Liver (tissue), 9 donors: ENCODE results near the gene WDR1. TPM values are rescaled to one million over a fixed set of nuclear protein-coding genes. Genes with fewer than 3 reads are reported as not detected.

ENCODE experiments used
- DNase-seq: peaks from one replicate; pipeline ENCODE4 v3.0.0-alpha.2; 2017; ENCODE audit warnings: low spot score
- H3K27ac ChIP-seq, 2 donors: one replicate each; pipeline ENCODE4 v1.7.0; 2013; ENCODE audit warnings: inconsistent platforms in 2 of 2, low read length in 2 of 2, control low read depth in 1 of 2, low read depth in 1 of 2, mild to moderate bottlenecking in 1 of 2
- H3K27me3 ChIP-seq, 4 donors: one replicate each; pipeline versions ENCODE4 v1.6.1 to v1.7.0; 2013; ENCODE audit warnings: low read length in 3 of 4, inconsistent platforms in 1 of 4, mild to moderate bottlenecking in 1 of 4, moderate library complexity in 1 of 4; ENCODE audit not compliant: control insufficient read depth in 4 of 4, insufficient read depth in 4 of 4
- H3K36me3 ChIP-seq, 4 donors: one replicate each; pipeline versions ENCODE4 v1.6.1 to v1.7.0; 2013; ENCODE audit warnings: low read length in 3 of 4, mild to moderate bottlenecking in 3 of 4, low read depth in 1 of 4, moderate library complexity in 1 of 4; ENCODE audit not compliant: control insufficient read depth in 4 of 4, insufficient read depth in 3 of 4
- H3K4me1 ChIP-seq, 4 donors: one replicate each; pipeline versions ENCODE4 v1.6.1 to v1.7.0; 2013; ENCODE audit warnings: low read length in 3 of 4, mild to moderate bottlenecking in 3 of 4, moderate library complexity in 1 of 4; ENCODE audit not compliant: control insufficient read depth in 4 of 4, insufficient read depth in 4 of 4
- H3K4me3 ChIP-seq, 3 donors: one replicate each; pipeline versions ENCODE4 v1.6.1 to v1.7.0; 2013; ENCODE audit warnings: low read length in 3 of 3, control low read depth in 1 of 3, low read depth in 1 of 3, mild to moderate bottlenecking in 1 of 3
- H3K9ac ChIP-seq, 2 donors: one replicate each; pipeline ENCODE4 v1.7.0; 2013; ENCODE audit warnings: low read length in 2 of 2, mild to moderate bottlenecking in 2 of 2, moderate library complexity in 2 of 2, control low read depth in 1 of 2, low read depth in 1 of 2
- H3K9me3 ChIP-seq, 4 donors: one replicate each; pipeline versions ENCODE4 v1.6.1 to v1.7.0; 2013; ENCODE audit warnings: low read length in 3 of 4; ENCODE audit not compliant: control insufficient read depth in 4 of 4
- CTCF ChIP-seq: fragments of 150-350 bp; IDR thresholded peaks from 2 replicates; pipeline ENCODE4 v1.5.1; 2017; ENCODE audit warnings: improper control_type of control experiment, low read depth, low read length; ENCODE audit not compliant: missing input control
- EGR1 ChIP-seq, 2 donors: IDR thresholded peaks; 2 replicates each; pipeline ENCODE4 v1.6.1; 2016 to 2018; ENCODE audit warnings: antibody characterized with exemption in 2 of 2, low read depth in 2 of 2
- FOXA1 ChIP-seq: IDR thresholded peaks from 2 replicates; pipeline ENCODE4 v1.6.1; 2016; ENCODE audit warnings: antibody characterized with exemption
- FOXA2 ChIP-seq: IDR thresholded peaks from 2 replicates; pipeline ENCODE4 v1.6.1; 2016; ENCODE audit warnings: antibody characterized with exemption
- GABPA ChIP-seq, 2 donors: IDR thresholded peaks in 1 of 2; conservative IDR thresholded peaks in 1 of 2; 2 replicates each; pipeline ENCODE4 v1.6.1; 2016; ENCODE audit warnings: antibody characterized with exemption in 2 of 2, mild to moderate bottlenecking in 1 of 2, moderate library complexity in 1 of 2
- HNF4A ChIP-seq, 2 donors: conservative IDR thresholded peaks; 2 replicates each; pipeline ENCODE4 v1.6.1; 2016; ENCODE audit warnings: antibody characterized with exemption in 2 of 2, mild to moderate bottlenecking in 2 of 2
- HNF4G ChIP-seq: IDR thresholded peaks from 2 replicates; pipeline ENCODE4 v1.6.1; 2016; ENCODE audit warnings: antibody characterized with exemption
- JUND ChIP-seq, 2 donors: IDR thresholded peaks; 2 replicates each; pipeline ENCODE4 v1.6.1; 2016; ENCODE audit warnings: antibody characterized with exemption in 2 of 2
- NR2F2 ChIP-seq: IDR thresholded peaks from 2 replicates; pipeline ENCODE4 v1.6.1; 2016; ENCODE audit warnings: antibody characterized with exemption
- RAD21 ChIP-seq, 2 donors: IDR thresholded peaks; 2 replicates each; pipeline ENCODE4 v1.6.1; 2016; ENCODE audit warnings: antibody characterized with exemption in 2 of 2, mild to moderate bottlenecking in 2 of 2
- RXRA ChIP-seq, 2 donors: IDR thresholded peaks; 2 replicates each; pipeline ENCODE4 v1.6.1; 2017 to 2018; ENCODE audit warnings: antibody characterized with exemption in 2 of 2, mild to moderate bottlenecking in 1 of 2
- SP1 ChIP-seq: IDR thresholded peaks from 2 replicates; pipeline ENCODE4 v1.6.1; 2018; ENCODE audit warnings: antibody characterized with exemption, mild to moderate bottlenecking
- TAF1 ChIP-seq: conservative IDR thresholded peaks from 2 replicates; pipeline ENCODE4 v1.6.1; 2016; ENCODE audit warnings: antibody characterized with exemption, mild to moderate bottlenecking
- YY1 ChIP-seq: IDR thresholded peaks from 2 replicates; pipeline ENCODE4 v1.6.1; 2016; ENCODE audit warnings: antibody characterized with exemption, mild to moderate bottlenecking
- ZBTB33 ChIP-seq: IDR thresholded peaks from 2 replicates; pipeline ENCODE4 v1.6.1; 2016; ENCODE audit warnings: antibody characterized with exemption
- WGBS: extraction: QIAGEN DNeasy Blood & Tissue Kit; methylation state at CpG from one replicate; pipeline ENCODE4 v1.1.7; 2013; 5-methylcytosine and 5-hydroxymethylcytosine counted together
- polyA plus RNA-seq, 2 donors: library from polyadenylated mRNA; stranded (reverse) in 1 of 2; unstranded in 1 of 2; fragments of 200-250 nt in 1 of 2; fragments of >200 nt in 1 of 2; fragmentation: Nextera tagmentation in 1 of 2; extraction: Ambion mirVana in 1 of 2; gene quantifications; one replicate each; pipeline versions ENCODE4 v1.2.1 to v1.2.3, GENCODE V29; 2013 to 2015
- total RNA-seq, 2 donors: library from RNA; depleted of rRNA; stranded (reverse); fragments of >200 nt; gene quantifications; one replicate each; pipeline ENCODE4 v1.2.3, GENCODE V29; 2014
- TF ChIP-seq, protein P1 (sequence below): IDR thresholded peaks from 2 replicates; pipeline ENCODE4 v1.6.1; 2016; ENCODE audit warnings: antibody characterized with exemption, mild to moderate bottlenecking
- donor health status: healthy.
- donor health status: healthy.
- donor health status: healthy.
- donor health status: healthy.
- donor health status: healthy.

Gene WDR1
- total and polyA plus RNA-seq, 4 donors, result 31.1 to 97.4 (median 65.7) TPM

DNA sequence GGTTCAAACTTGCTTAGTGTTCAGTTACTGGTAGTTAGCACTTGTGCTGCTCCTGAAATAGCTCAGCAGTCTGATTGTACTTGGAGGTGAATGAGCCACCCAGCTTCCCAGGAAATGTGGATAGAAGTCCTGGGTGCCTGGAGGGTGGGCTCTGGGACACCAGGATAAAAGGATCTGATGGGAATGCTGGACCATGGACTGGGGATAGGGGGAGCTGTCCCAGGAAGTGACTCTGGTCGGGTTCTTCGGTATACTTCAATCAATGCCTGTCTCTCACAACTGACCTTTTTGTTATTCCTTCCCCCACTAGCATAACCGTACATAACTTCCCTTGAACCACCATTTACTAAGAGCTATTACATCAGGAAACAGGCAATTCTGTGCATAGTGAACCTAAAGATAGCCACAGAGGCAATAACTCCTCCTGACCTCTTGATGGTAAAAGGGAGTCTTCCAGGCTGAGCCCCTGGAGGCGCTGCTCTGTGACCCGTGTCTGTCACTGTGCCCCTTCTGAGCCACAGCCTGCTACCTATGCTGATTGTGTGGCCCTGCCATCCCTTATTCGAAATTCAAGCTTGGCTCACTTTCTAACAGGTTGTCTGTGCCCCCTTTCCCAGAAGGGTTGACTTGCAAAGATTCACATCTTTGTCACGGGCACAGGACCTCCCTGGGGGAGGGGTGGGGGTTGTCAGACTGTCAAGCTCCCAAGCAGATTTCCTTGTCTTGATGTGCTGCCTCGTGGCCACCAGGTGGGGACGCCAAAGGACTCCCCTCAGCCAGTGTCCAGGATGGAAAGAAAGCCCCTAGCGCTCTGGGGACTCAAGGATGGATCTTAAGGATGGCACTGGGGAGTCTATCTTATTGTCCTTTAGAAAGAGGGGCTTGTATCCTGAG is 24.5 kb upstream of the WDR1 start:
- DNase-seq, result no peak
- H3K36me3 ChIP-seq, result no peaks in the 10 kb centered on the region
- H3K9me3 ChIP-seq, result no peaks in the 10 kb centered on the region
- 61% methylated on average over 10 of the region's 10 CpGs for WGBS
- H3K27ac ChIP-seq, result no peak overlapping the region
- TF ChIP-seq YY1 (no peak), RXRA (IDR thresholded peaks at IDR 0.05) (no peak), HNF4G (no peak), EGR1 (IDR thresholded peaks at IDR 0.05; ENCODE audit: low read depth in 2 of 2) (no peak), TAF1 (no peak), CTCF (no peak), HNF4A (conservative IDR thresholded peaks at IDR 0.05) (no peak), RAD21 (IDR thresholded peaks at IDR 0.05) (no peak), SP1 (no peak), NR2F2 (no peak), GABPA (IDR thresholded peaks at IDR 0.05 in 1 of 2, conservative IDR thresholded peaks at IDR 0.05 in 1 of 2) (no peak), ZBTB33 (no peak), FOXA2 (no peak)
- TF ChIP-seq, protein P1, sequence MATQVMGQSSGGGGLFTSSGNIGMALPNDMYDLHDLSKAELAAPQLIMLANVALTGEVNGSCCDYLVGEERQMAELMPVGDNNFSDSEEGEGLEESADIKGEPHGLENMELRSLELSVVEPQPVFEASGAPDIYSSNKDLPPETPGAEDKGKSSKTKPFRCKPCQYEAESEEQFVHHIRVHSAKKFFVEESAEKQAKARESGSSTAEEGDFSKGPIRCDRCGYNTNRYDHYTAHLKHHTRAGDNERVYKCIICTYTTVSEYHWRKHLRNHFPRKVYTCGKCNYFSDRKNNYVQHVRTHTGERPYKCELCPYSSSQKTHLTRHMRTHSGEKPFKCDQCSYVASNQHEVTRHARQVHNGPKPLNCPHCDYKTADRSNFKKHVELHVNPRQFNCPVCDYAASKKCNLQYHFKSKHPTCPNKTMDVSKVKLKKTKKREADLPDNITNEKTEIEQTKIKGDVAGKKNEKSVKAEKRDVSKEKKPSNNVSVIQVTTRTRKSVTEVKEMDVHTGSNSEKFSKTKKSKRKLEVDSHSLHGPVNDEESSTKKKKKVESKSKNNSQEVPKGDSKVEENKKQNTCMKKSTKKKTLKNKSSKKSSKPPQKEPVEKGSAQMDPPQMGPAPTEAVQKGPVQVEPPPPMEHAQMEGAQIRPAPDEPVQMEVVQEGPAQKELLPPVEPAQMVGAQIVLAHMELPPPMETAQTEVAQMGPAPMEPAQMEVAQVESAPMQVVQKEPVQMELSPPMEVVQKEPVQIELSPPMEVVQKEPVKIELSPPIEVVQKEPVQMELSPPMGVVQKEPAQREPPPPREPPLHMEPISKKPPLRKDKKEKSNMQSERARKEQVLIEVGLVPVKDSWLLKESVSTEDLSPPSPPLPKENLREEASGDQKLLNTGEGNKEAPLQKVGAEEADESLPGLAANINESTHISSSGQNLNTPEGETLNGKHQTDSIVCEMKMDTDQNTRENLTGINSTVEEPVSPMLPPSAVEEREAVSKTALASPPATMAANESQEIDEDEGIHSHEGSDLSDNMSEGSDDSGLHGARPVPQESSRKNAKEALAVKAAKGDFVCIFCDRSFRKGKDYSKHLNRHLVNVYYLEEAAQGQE, result no peak
- H3K27me3 ChIP-seq, result no peaks in the 10 kb centered on the region
- no peak overlapping the region for H3K9ac ChIP-seq
- H3K4me3 ChIP-seq, result no peak overlapping the region
- H3K4me1 ChIP-seq, result no peaks in the 10 kb centered on the region

DNA sequence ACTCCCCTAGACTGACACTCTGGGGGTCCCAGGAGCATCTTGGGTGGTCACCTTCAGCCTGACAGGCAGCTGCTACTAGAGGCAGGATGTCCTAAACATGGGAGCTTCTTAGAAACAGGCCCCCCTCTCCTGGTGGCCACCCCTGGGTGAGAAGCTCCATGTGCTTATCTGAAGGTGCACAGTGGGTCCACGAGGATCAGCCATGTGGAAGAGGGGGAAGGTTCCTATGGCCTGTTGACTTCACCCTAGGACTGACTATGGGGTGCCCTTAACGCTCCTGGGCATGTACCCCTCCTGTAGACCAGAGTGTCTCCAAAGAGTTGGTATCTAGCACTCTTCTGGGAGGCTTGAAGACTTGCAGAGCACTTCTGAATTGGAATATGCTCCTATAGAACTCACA is 22.9 kb upstream of the WDR1 start:
- Histone ChIP-seq H3K27ac (no peak overlapping the region), H3K4me1 (no peaks in the 10 kb centered on the region), H3K9me3 (no peaks in the 10 kb centered on the region), H3K27me3 (no peaks in the 10 kb centered on the region), H3K4me3 (no peak overlapping the region), H3K9ac (no peak overlapping the region), H3K36me3 (no peaks in the 10 kb centered on the region)
- TF ChIP-seq RAD21 (IDR thresholded peaks at IDR 0.05) (no peak), FOXA1 (no peak), TAF1 (no peak), JUND (IDR thresholded peaks at IDR 0.05) (no peak), SP1 (no peak), CTCF (no peak), NR2F2 (no peak), GABPA (IDR thresholded peaks at IDR 0.05 in 1 of 2, conservative IDR thresholded peaks at IDR 0.05 in 1 of 2) (no peak), HNF4G (no peak), YY1 (no peak), RXRA (IDR thresholded peaks at IDR 0.05) (no peak), FOXA2 (no peak)
- TF ChIP-seq, protein P1, result no peak
- no peak for DNase-seq
- WGBS, result 82% methylated on average over 2 of the region's 2 CpGs
